ENCODE results near the gene GLIS2. TPM values are rescaled to one million over a fixed set of nuclear protein-coding genes. Genes with fewer than 3 reads are reported as not detected.
A peak's percentile ranks its signal among the peaks of the same experiment; 100 is the strongest.

GLIS2 gene
- total RNA-seq, 6 donors from 2014 or later: 10.5 to 35.2 (median 22.6) TPM

GRCh38 chr16:4344983-4345835 lies 29.3 kb downstream of the GLIS2 start:
- peaks cover 2 to 12% (median 9%) of the 10 kb centered on the region in 4 donors for H3K36me3 ChIP-seq
- no peaks in the 10 kb centered on the region for H3K9me3 ChIP-seq
- no peak for DNase-seq
- H3K27ac ChIP-seq: peak overlapping the region; percentile 65 to 82 (median 76)
- no peak overlapping the region for H3K4me3 ChIP-seq
- H3K27me3 ChIP-seq: no peaks in the 10 kb centered on the region
- no peak for ATAC-seq (ENCODE audit: low FRiP score in 2 of 2)
- WGBS, 2 donors: 68 to 80% methylated on average over 22 to 26 of the region's 26 CpGs
- H3K4me1 ChIP-seq: peaks cover 62 to 89% (median 71%) of the 10 kb centered on the region in 4 donors
- TF ChIP-seq POLR2AphosphoS5 (IDR thresholded peaks at IDR 0.05) (no peak), CTCF (IDR thresholded peaks at IDR 0.05) (no peak), POLR2A (IDR thresholded peaks at IDR 0.05) (no peak), EP300 (IDR thresholded peaks at IDR 0.05) (no peak)

GRCh38 chr16:4345836-4346781 lies 30.2 kb downstream of the GLIS2 start:
- Histone ChIP-seq H3K27ac (peak overlapping the region; percentile 65 to 82 (median 76)), H3K27me3 (no peaks in the 10 kb centered on the region), H3K4me1 (peaks cover 58 to 85% (median 68%) of the 10 kb centered on the region in 4 donors), H3K36me3 (peaks cover 0 to 3% (median 2%) of the 10 kb centered on the region in 4 donors), H3K9me3 (no peaks in the 10 kb centered on the region), H3K4me3 (no peak overlapping the region)
- DNase-seq (peak in 1 of 2 donors; percentile 70), ATAC-seq (ENCODE audit: low FRiP score in 2 of 2) (peak; percentile 24 to 28)
- WGBS, 2 donors: 55 to 59% methylated on average over 13 to 14 of the region's 14 CpGs
- TF ChIP-seq POLR2A (IDR thresholded peaks at IDR 0.05) (no peak), CTCF (IDR thresholded peaks at IDR 0.05) (no peak), POLR2AphosphoS5 (IDR thresholded peaks at IDR 0.05) (peak in 1 of 2 donors; percentile 45)

GRCh38 chr16:4347010-4347409 lies 31.1 kb downstream of the GLIS2 start:
- DNase-seq (peak in 1 of 2 donors; percentile 83), ATAC-seq (ENCODE audit: low FRiP score in 2 of 2) (peak in 1 of 2 donors; percentile 54)
- peak overlapping the region; percentile 65 to 82 (median 76) for H3K27ac ChIP-seq
- no peaks in the 10 kb centered on the region for H3K27me3 ChIP-seq
- TF ChIP-seq POLR2AphosphoS5 (IDR thresholded peaks at IDR 0.05) (peak; percentile 20 to 50), POLR2A (IDR thresholded peaks at IDR 0.05) (no peak)
- 52 to 54% methylated on average over 8 of the region's 8 CpGs for WGBS, 2 donors
- H3K36me3 ChIP-seq: no peaks in the 10 kb centered on the region
- H3K9me3 ChIP-seq: no peaks in the 10 kb centered on the region
- peaks cover 59 to 85% (median 72%) of the 10 kb centered on the region in 4 donors for H3K4me1 ChIP-seq
- H3K4me3 ChIP-seq: no peak overlapping the region

- peak in 1 of 2 donors; percentile 76 for DNase-seq
- H3K36me3 ChIP-seq: no peaks in the 10 kb centered on the region
- peak overlapping the region; percentile 65 to 82 (median 76) for H3K27ac ChIP-seq
- TF ChIP-seq EP300 (IDR thresholded peaks at IDR 0.05) (no peak), POLR2AphosphoS5 (IDR thresholded peaks at IDR 0.05) (no peak), POLR2A (IDR thresholded peaks at IDR 0.05) (no peak), CTCF (IDR thresholded peaks at IDR 0.05) (no peak)
- H3K9me3 ChIP-seq: no peaks in the 10 kb centered on the region
- H3K4me1 ChIP-seq: peaks cover 57 to 76% (median 69%) of the 10 kb centered on the region in 4 donors
- 71 to 79% methylated on average over 15 to 17 of the region's 17 CpGs for WGBS, 2 donors
- peak in 1 of 2 donors; percentile 64 for ATAC-seq (ENCODE audit: low FRiP score in 2 of 2)
- no peak overlapping the region for H3K4me3 ChIP-seq
- no peaks in the 10 kb centered on the region for H3K27me3 ChIP-seq
These were observed 32.1 kb downstream of the GLIS2 start for GRCh38 chr16:4347765-4348509.
